GM18861 (cell line): Measurements from ENCODE around the gene LPCAT1.

Source experiments
- ATAC-seq: cut with Tn5 transposase; IDR thresholded peaks from one replicate; pipeline ENCODE4 v1.9.1; 2021; ENCODE audit not compliant: unreplicated experiment

LPCAT1 gene

GRCh38 chr5:1414311-1415058, 109.3 kb downstream of the LPCAT1 start:
- ATAC-seq = no peak

- ATAC-seq = no peak
These were observed 110.0 kb downstream of the LPCAT1 start for GRCh38 chr5:1413611-1414241.

GRCh38 chr5:1413211-1413610, 110.5 kb downstream of the LPCAT1 start:
- no peak for ATAC-seq

- ATAC-seq = no peak
These were observed 111.1 kb downstream of the LPCAT1 start for GRCh38 chr5:1412621-1413020.

- ATAC-seq = no peak
These were observed 111.6 kb downstream of the LPCAT1 start for GRCh38 chr5:1412163-1412562.
